Measurements from ENCODE around the gene CLDN10. TPM values are rescaled to one million over a fixed set of nuclear protein-coding genes. Genes with fewer than 3 reads are reported as not detected.

CLDN10 gene
- polyA plus RNA-seq, 1 donor from 2014 or later: not detected

DNA sequence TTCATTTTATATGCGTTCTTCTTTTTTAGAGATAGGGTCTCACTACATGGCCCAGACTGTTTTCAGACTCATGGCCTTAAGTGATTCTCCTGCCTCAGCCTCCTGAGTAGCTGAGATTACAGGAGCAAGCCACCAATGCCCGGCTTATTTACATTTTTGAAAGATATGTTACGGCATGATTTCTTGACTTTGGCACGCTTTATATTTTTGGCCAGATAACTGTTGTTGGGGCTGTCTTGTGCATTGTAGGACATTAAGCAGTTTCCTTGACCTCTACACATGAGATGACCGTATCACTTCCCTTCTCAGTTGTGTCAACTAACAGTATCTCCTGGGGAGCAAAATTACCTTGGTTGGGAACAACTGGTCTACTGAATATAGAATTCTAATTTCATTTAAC, 28.9 kb upstream of the CLDN10 start:
- Histone ChIP-seq H3K4me3 (ENCODE audit: low read length) (no peak overlapping the region), H3K4me2 (ENCODE audit: low read length) (no peak overlapping the region), H3K27ac (ENCODE audit: low read length) (no peak overlapping the region), H4K20me1 (ENCODE audit: insufficient read depth) (no peaks in the 10 kb centered on the region), H3K9me2 (ENCODE audit: insufficient read depth, low read length) (no peaks in the 10 kb centered on the region), H2AFZ (ENCODE audit: low read depth, low read length) (no peak overlapping the region), H3K36me3 (ENCODE audit: insufficient read depth, low read length) (no peaks in the 10 kb centered on the region), H3K27me3 (ENCODE audit: insufficient read depth, low read depth, low read length) (no peaks in the 10 kb centered on the region), H3K79me2 (replicated peaks; ENCODE audit: insufficient read depth, low read length) (no peaks in the 10 kb centered on the region), H3F3A (ENCODE audit: insufficient read depth, low read length, poor library complexity, severe bottlenecking) (no peaks in the 10 kb centered on the region), H3K9ac (ENCODE audit: low read length) (no peak overlapping the region), H3K9me3 (ENCODE audit: low read length) (no peaks in the 10 kb centered on the region)
- no peak for TF ChIP-seq EP300 (conservative IDR thresholded peaks at IDR 0.05; ENCODE audit: poor library complexity, severe bottlenecking)
- TF ChIP-seq MXI1 (conservative IDR thresholded peaks at IDR 0.05; ENCODE audit: poor library complexity, severe bottlenecking): no peak
- TF ChIP-seq TAF1 (IDR thresholded peaks at IDR 0.05; ENCODE audit: low read depth): no peak
- no peak for TF ChIP-seq POLR2AphosphoS5 (IDR thresholded peaks at IDR 0.05)
- no peak for TF ChIP-seq RAD21 (conservative IDR thresholded peaks at IDR 0.05)
- no peak for TF ChIP-seq EZH2 (IDR thresholded peaks at IDR 0.05; ENCODE audit: borderline replicate concordance, insufficient read depth, low read length, poor library complexity, severe bottlenecking)
- TF ChIP-seq, protein P1, sequence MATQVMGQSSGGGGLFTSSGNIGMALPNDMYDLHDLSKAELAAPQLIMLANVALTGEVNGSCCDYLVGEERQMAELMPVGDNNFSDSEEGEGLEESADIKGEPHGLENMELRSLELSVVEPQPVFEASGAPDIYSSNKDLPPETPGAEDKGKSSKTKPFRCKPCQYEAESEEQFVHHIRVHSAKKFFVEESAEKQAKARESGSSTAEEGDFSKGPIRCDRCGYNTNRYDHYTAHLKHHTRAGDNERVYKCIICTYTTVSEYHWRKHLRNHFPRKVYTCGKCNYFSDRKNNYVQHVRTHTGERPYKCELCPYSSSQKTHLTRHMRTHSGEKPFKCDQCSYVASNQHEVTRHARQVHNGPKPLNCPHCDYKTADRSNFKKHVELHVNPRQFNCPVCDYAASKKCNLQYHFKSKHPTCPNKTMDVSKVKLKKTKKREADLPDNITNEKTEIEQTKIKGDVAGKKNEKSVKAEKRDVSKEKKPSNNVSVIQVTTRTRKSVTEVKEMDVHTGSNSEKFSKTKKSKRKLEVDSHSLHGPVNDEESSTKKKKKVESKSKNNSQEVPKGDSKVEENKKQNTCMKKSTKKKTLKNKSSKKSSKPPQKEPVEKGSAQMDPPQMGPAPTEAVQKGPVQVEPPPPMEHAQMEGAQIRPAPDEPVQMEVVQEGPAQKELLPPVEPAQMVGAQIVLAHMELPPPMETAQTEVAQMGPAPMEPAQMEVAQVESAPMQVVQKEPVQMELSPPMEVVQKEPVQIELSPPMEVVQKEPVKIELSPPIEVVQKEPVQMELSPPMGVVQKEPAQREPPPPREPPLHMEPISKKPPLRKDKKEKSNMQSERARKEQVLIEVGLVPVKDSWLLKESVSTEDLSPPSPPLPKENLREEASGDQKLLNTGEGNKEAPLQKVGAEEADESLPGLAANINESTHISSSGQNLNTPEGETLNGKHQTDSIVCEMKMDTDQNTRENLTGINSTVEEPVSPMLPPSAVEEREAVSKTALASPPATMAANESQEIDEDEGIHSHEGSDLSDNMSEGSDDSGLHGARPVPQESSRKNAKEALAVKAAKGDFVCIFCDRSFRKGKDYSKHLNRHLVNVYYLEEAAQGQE (IDR thresholded peaks at IDR 0.05; ENCODE audit: borderline replicate concordance): no peak
- TF ChIP-seq, protein P2, sequence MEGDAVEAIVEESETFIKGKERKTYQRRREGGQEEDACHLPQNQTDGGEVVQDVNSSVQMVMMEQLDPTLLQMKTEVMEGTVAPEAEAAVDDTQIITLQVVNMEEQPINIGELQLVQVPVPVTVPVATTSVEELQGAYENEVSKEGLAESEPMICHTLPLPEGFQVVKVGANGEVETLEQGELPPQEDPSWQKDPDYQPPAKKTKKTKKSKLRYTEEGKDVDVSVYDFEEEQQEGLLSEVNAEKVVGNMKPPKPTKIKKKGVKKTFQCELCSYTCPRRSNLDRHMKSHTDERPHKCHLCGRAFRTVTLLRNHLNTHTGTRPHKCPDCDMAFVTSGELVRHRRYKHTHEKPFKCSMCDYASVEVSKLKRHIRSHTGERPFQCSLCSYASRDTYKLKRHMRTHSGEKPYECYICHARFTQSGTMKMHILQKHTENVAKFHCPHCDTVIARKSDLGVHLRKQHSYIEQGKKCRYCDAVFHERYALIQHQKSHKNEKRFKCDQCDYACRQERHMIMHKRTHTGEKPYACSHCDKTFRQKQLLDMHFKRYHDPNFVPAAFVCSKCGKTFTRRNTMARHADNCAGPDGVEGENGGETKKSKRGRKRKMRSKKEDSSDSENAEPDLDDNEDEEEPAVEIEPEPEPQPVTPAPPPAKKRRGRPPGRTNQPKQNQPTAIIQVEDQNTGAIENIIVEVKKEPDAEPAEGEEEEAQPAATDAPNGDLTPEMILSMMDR (IDR thresholded peaks at IDR 0.05; ENCODE audit: poor library complexity, severe bottlenecking): no peak
- TF ChIP-seq SMC3 (conservative IDR thresholded peaks at IDR 0.05; ENCODE audit: poor library complexity): no peak

DNA sequence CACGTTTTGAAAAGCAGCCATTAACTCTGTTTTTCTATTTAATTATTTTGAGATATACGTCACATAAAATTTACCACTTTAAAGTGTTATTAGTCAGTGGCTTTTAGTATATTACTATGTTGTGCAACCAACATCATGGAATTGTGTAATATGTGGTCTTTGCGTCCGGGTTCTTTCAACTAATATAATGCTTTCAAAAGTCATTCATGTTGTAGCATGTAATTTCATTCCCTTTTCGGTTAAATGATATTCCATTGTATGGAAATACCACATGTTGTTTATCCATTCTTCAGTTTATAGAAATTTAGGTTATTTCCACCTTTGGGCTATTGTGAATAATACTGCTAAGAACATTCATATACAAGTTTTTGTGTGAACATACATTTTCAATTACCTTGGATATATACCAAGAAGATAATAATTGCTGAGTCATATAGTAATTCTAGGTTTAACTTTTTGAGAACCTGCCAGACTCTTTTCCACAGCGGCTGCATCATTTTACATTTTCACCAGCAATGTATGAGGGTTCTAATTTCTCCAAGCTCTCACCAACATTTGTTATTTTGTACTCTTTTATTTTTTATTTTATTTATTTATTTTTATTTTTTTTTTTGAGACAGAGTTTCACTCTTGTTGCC, 28.1 kb upstream of the CLDN10 start:
- Histone ChIP-seq H3K4me2 (ENCODE audit: low read length) (no peak overlapping the region), H3K9me2 (ENCODE audit: insufficient read depth, low read length) (no peaks in the 10 kb centered on the region), H4K20me1 (ENCODE audit: insufficient read depth) (no peaks in the 10 kb centered on the region), H3K9ac (ENCODE audit: low read length) (no peak overlapping the region), H3K9me3 (ENCODE audit: low read length) (no peaks in the 10 kb centered on the region), H3K79me2 (replicated peaks; ENCODE audit: insufficient read depth, low read length) (no peaks in the 10 kb centered on the region), H3K36me3 (ENCODE audit: insufficient read depth, low read length) (no peaks in the 10 kb centered on the region), H2AFZ (ENCODE audit: low read depth, low read length) (no peak overlapping the region), H3F3A (ENCODE audit: insufficient read depth, low read length, poor library complexity, severe bottlenecking) (no peaks in the 10 kb centered on the region), H3K27ac (ENCODE audit: low read length) (no peak overlapping the region), H3K27me3 (ENCODE audit: insufficient read depth, low read depth, low read length) (no peaks in the 10 kb centered on the region), H3K4me3 (ENCODE audit: low read length) (no peak overlapping the region)
- TF ChIP-seq, protein P2 (IDR thresholded peaks at IDR 0.05; ENCODE audit: poor library complexity, severe bottlenecking): no peak
- TF ChIP-seq MXI1 (conservative IDR thresholded peaks at IDR 0.05; ENCODE audit: poor library complexity, severe bottlenecking) (no peak), EP300 (conservative IDR thresholded peaks at IDR 0.05; ENCODE audit: poor library complexity, severe bottlenecking) (no peak), RAD21 (conservative IDR thresholded peaks at IDR 0.05) (no peak)
